ENCODE measurements around the gene OR4Q3. TPM values are rescaled to one million over a fixed set of nuclear protein-coding genes. Genes with fewer than 3 reads are reported as not detected.

The OR4Q3 gene
- not detected in 5 replicates for total RNA-seq (2022; extraction: Qiagen RNA extraction)

GRCh38 chr14:19743256-19743655 is at the start of gene OR4Q3:
Gene OR4Q3 (plus strand): TSS chr14:19743571.

GRCh38 chr14:19773204-19773603 is 29.8 kb downstream of the OR4Q3 start, which contains the start of gene OR4M1:
Gene OR4M1 (plus strand): TSS chr14:19773504. CDS start chr14:19780323, 6,819 bp downstream.

Other genes with a start within 250 kb of the OR4Q3 start
- gene OR11H2, start 29.7 kb upstream of the OR4Q3 start, total RNA-seq (2022; extraction: Qiagen RNA extraction) = not detected in 5 replicates
- gene OR4M1, start 29.9 kb downstream of the OR4Q3 start, total RNA-seq (2022; extraction: Qiagen RNA extraction) = not detected in 5 replicates
- not detected in 5 replicates for gene OR4N2, start 60.2 kb downstream of the OR4Q3 start, total RNA-seq (2022; extraction: Qiagen RNA extraction)
- not detected in 5 replicates for gene OR4K2, start 131.6 kb downstream of the OR4Q3 start, total RNA-seq (2022; extraction: Qiagen RNA extraction)
- gene OR4K5, start 177.0 kb downstream of the OR4Q3 start, total RNA-seq (2022; extraction: Qiagen RNA extraction) = not detected in 5 replicates
- not detected in 5 replicates for gene OR4K1, start 187.3 kb downstream of the OR4Q3 start, total RNA-seq (2022; extraction: Qiagen RNA extraction)
- gene OR4K15, start 232.0 kb downstream of the OR4Q3 start, total RNA-seq (2022; extraction: Qiagen RNA extraction) = not detected in 5 replicates